GM12892 (cell line): Measurements from ENCODE around the gene C19orf44.

Experiments used
- POLR2A ChIP-seq: IDR thresholded peaks from 2 replicates; pipeline ENCODE4 v1.6.1; 2011; ENCODE audit warnings: low read depth, low read length, control low read depth
- POLR2AphosphoS5 ChIP-seq: IDR thresholded peaks from 2 replicates; pipeline ENCODE4 v1.6.1; 2011; ENCODE audit warnings: low read depth, low read length, control low read depth

GRCh38 chr19:16530540-16531379, 34.6 kb downstream of the C19orf44 start:
- TF ChIP-seq POLR2A (no peak), POLR2AphosphoS5 (no peak)
